HG02970 (cell line): Measurements from ENCODE around the gene RASL10A.
"Not testable (repeated sequence)": the region's sequence is repeated elsewhere in the genome, so short reads cannot be mapped to it uniquely, and the experiment has no call there.

ENCODE experiments used
- ATAC-seq: cut with Tn5 transposase; IDR thresholded peaks from one replicate; pipeline ENCODE4 v1.9.1; 2021; ENCODE audit warnings: mild to moderate bottlenecking, moderate library complexity, moderate number of reproducible peaks; ENCODE audit not compliant: unreplicated experiment, low FRiP score

The RASL10A gene, protein sequence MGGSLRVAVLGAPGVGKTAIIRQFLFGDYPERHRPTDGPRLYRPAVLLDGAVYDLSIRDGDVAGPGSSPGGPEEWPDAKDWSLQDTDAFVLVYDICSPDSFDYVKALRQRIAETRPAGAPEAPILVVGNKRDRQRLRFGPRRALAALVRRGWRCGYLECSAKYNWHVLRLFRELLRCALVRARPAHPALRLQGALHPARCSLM

DNA sequence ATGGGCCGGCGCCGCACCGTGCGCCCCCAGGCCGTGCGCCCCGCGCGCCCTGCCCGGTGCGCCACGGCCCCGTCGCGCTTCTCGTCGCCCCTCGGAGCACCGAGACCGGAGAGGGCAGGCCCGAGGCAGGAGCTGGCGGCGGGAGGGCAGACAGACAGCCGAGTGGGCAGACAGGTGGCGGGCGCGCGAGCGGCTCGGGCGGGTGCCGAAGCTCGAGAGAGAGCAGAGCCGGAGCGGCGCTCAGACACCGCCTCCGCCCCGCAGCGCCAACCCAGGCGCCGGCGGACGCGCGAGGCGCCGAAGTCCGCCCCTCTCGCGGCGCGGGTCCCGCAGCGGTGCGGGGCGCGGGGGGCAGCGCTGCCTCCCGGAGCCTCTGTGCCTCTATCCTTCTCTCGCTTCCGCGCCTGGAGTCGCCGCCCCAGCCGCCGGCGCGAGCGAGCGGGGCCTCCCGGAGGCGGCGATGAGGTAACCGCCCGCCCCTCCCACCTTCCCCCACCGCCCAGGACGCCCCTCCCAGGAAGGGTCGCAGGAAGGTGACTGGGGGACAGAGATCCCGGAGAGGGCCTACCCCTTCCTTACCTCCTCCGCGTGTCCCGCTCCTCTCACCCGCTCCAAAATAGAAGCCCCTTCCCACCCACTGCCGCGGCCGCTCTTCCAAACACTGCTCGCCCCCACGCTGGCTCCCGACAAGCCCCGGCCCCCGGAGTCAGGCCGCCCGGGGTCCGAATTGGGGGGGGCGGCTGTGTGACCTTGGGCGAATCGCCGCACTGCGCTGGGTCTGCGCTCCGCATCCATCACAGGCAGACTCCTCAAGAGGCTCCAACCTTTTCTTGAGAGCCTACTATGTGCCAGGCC is at the start of gene RASL10A:
RASL10A (minus strand) TSS at position 412 of the 855 bp plus-strand sequence. CDS start 451 bp downstream, outside the sequence.
- no peak for ATAC-seq

DNA sequence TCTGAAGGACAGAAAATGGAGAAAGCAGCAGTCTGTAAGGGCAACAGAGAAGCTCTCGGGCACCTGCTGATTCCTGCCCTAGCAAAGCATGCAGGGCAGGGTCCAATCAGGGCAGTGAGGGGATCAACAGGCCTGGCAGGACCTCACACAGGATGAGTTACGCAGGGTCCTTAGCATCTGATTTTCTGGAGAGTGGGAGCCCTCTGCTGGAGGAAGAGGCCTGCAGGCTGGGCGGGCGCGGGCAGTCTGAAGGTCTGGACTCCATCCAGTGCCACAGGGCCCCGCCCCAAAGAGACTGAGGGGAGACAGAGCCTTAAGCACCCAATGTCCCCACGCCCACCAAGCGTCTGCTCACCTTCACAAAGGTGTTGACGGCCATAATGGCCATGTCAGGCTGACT is 44.0 kb upstream of the RASL10A start:
- ATAC-seq = no peak

DNA sequence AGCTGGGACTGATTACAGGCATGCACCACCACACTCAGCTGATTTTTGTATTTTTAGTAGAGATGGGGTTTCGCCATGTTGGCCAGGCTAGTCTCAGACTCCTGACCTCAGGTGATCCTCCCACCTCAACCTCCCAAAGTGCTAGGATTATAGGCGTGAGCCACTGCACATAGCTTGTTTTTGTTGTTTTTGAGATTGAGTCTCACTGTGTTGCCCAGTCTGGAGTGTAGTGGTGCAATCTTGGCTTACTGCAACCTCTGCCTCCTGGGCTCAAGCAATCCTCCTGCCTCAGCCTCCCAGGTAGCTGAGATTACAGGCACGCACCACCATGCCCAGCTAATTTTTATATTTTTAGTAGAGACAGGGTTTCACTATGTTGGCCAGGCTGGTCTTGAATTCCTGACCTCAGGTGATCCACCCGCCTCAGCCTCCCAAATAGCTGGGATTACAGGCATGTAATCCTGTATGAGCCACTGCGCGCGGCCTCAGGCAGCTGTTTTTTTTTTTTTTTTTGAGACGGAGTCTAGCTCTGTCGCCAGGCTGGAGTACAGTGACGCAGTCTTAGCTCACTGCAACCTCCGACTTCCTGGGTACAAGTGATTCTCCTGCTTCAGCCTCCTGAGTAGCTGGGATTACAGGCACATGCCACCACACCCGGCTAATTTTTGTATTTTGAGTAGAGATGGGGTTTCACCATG is 41.8 kb upstream of the RASL10A start:
- ATAC-seq = not testable (repeated sequence)

GRCh38 chr22:29353860-29354259 is 38.4 kb upstream of the RASL10A start:
- ATAC-seq = no peak

GRCh38 chr22:29353286-29353685 is 37.8 kb upstream of the RASL10A start:
- ATAC-seq = no peak

- ATAC-seq = no peak
Measured at GRCh38 chr22:29352778-29353177, 37.3 kb upstream of the RASL10A start.

- ATAC-seq = no peak
Measured at GRCh38 chr22:29351891-29352290, 36.4 kb upstream of the RASL10A start.

DNA sequence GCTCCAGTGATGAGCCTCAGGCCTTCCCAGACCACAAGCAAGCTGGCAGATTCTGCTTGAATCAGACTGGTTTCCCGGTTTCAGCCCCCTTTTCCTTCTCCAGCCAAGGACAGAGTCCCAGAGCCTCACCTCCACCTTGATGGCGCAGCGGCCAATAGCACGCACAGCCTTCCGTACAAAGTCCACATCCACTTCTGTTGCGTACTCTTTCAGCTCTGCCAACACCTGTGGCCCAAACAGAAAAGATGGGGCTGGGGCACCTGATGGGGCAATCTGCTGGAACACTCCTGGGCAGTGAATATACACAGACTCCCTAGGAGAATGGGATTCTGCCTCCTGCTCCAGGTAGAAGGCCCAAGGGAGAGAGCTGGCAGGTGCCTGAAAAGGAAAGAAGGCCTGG is 35.5 kb upstream of the RASL10A start:
- no peak for ATAC-seq

DNA sequence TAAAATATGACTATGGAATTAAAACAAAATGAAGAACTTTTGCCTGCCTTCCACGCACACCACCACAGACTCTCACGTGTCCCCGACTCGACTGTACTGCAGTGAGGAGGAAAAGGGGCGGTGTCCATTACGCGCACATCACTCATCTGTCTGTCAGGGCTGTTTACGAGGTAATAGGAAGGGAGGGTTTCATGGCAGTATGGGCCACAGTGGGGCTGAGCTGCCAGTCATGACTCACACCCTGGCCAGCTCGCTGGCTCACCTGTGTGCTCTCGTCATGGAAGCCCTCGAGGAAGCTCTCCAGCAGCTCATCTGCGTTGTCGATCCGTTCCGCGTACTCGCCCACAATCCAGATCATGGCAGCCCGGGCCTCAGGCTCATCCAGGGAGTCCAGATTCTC is 33.5 kb upstream of the RASL10A start:
- no peak for ATAC-seq

DNA sequence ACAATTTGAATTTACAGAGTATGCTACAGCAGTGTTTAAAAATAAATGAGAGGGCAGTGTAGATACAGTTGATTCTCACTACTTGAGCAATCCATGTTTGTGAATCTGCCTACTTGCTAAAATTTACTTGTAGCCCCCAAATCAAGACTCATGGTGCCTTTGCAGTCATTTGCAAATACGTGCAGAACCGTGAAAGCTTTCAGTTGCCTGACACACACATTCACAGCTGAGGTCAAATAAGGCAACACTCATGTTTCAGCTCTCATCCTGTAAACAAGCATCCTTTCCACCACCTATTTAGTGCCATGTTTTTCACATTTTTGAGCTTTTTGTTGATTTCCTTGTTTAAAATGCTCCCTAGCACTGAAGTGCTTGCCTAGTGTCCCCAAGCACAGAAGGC is 32.5 kb upstream of the RASL10A start:
- no peak for ATAC-seq

DNA sequence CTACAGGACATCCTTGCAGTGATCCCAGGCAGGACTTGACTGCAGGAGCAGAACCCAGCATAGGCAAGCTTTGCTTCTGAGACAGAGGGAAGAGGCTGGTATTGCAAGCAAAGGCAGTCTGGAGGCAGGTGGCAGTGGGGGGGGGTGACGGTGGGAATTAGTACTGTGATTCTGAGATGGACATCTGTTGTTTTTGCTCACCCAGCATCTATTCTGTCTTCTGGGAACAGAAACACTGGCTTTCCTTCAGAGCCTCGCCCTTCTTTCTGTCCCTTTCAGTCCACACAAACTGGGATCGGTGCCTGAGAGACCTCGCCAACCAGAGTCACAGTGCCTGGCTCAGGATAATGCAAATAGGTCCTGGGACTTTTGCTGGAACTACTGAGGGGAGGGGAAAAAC is 31.2 kb upstream of the RASL10A start:
- no peak for ATAC-seq

GRCh38 chr22:29345932-29346331 is 30.4 kb upstream of the RASL10A start:
- ATAC-seq = no peak

GRCh38 chr22:29344889-29345288 is 29.4 kb upstream of the RASL10A start:
- not testable (repeated sequence) for ATAC-seq

GRCh38 chr22:29344137-29344536 is 28.6 kb upstream of the RASL10A start:
- no peak for ATAC-seq

DNA sequence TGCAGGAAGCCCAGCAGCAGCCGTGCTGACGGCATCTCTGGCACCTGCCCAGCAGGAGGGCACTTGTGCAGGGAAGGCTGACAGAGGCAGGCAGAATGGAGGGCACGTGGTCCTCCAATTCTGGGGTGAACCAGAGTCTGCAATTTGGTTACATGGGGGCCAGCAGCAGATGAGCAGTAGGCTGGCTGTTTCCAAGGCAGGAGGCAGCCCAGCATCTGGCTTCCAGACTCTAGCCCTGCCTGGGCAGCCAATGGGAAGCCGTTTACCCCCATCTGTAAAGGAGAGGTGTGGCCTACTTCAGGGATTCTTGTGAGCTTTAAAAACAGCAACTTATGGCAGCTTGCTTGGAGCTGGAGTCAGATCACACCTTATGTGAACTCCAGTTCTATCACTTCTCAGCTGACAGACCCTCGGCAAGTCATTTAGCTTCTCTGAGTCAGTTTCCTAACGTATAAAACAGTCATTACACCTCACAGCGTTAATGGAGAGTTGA is 27.9 kb upstream of the RASL10A start:
- no peak for ATAC-seq

GRCh38 chr22:29342577-29343312 is 27.2 kb upstream of the RASL10A start:
- no peak for ATAC-seq

DNA sequence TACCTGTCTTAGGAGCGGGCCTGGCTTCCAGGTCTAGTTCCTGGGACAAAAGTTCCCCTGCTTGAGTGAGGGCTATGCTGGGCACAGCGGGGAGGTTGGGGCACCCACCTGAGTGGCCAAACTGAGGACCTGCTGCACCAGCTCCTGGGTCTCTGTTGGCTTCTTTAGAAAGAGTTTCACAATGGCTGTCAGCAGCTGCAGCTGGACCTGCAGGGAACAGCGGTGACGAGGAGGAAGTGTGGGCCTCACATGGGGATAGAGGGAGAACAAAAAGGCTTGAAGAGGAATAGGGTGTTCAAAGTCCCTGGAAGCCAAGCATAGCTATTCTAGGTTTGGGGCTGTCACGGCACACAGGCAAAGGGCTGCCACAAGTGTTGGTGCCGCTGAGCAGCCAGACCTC is 26.7 kb upstream of the RASL10A start:
- no peak for ATAC-seq

DNA sequence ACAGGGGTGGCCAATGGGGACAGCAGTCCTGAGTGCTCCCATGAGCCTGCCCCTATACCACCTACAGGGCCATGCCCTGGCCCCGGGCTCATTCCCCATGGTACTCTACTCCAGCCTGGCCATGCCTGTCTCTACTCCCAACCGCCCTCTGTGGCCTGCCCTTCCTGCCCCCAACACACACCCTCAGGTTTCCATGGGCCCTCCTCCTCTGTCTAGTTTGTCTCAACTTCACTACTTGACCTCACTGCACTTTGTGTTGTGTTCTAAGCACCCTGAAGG is 26.3 kb upstream of the RASL10A start:
- ATAC-seq = no peak

GRCh38 chr22:29341056-29341848 is 25.8 kb upstream of the RASL10A start:
- no peak for ATAC-seq

DNA sequence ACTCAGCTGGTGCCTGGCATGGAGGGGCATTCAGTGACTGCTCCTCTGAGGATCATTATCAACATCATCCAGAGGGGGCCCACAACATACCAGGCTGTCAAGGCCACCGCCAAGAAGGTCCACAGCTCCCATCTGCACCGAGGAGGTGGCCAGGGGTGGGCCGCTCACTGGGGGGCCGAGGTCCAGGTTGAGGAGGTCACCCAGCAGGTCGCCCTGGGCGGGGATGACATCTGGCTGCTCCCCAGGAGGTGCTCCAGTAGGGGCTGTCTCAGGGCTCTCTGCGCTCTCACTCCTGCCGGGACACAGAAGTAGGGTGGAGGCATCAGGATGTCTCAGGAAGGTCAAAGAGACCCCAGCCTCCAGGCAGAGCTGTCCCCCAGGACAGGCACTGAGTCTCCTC is 25.1 kb upstream of the RASL10A start:
- ATAC-seq = no peak
